Sigmoid colon (tissue), 4 donors: ENCODE measurements around the gene GTF3C2.

Source experiments
- EP300 ChIP-seq, 4 donors: sonication (generic); formaldehyde crosslinking; IDR thresholded peaks; one replicate each; pipeline ENCODE4 v1.6.1; 2017; ENCODE audit warnings: antibody characterized with exemption in 4 of 4
- POLR2A ChIP-seq, 2 donors: fragments of 450-650 bp; IDR thresholded peaks; one replicate each; pipeline ENCODE4 v1.6.1; 2016; ENCODE audit warnings: antibody characterized with exemption in 2 of 2, mild to moderate bottlenecking in 2 of 2, moderate library complexity in 2 of 2
- POLR2AphosphoS5 ChIP-seq, 4 donors: sonication (generic); formaldehyde crosslinking; IDR thresholded peaks; one replicate each; pipeline ENCODE4 v1.6.1; 2017; ENCODE audit warnings: antibody characterized with exemption in 4 of 4
- TF ChIP-seq, protein P1 (sequence below), 4 experiments: fragments of 450-650 bp in 3 of 4; fragments of 200-600 bp in 1 of 4; IDR thresholded peaks; one replicate each; pipeline ENCODE4 v1.5.1; 2016 to 2019; ENCODE audit warnings: antibody characterized with exemption in 4 of 4, mild to moderate bottlenecking in 3 of 4, moderate library complexity in 2 of 4

GRCh38 chr2:27322766-27323595, 33.6 kb downstream of the GTF3C2 start, which contains the start of gene MPV17:
- TF ChIP-seq POLR2AphosphoS5 (IDR thresholded peaks at IDR 0.05) (peak; percentile 91 to 95 (median 94)), EP300 (IDR thresholded peaks at IDR 0.05) (peak in 1 of 4 donors; percentile 11), POLR2A (IDR thresholded peaks at IDR 0.05) (peak; percentile 78)
- TF ChIP-seq, protein P1, sequence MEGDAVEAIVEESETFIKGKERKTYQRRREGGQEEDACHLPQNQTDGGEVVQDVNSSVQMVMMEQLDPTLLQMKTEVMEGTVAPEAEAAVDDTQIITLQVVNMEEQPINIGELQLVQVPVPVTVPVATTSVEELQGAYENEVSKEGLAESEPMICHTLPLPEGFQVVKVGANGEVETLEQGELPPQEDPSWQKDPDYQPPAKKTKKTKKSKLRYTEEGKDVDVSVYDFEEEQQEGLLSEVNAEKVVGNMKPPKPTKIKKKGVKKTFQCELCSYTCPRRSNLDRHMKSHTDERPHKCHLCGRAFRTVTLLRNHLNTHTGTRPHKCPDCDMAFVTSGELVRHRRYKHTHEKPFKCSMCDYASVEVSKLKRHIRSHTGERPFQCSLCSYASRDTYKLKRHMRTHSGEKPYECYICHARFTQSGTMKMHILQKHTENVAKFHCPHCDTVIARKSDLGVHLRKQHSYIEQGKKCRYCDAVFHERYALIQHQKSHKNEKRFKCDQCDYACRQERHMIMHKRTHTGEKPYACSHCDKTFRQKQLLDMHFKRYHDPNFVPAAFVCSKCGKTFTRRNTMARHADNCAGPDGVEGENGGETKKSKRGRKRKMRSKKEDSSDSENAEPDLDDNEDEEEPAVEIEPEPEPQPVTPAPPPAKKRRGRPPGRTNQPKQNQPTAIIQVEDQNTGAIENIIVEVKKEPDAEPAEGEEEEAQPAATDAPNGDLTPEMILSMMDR (IDR thresholded peaks at IDR 0.05) = no peak
